CD4-positive, alpha-beta T cell treated with Interleukin-12 subunit alpha and Interleukin-12 subunit beta, for 1 hour (primary cell): ENCODE results near the gene GOLGA8Q.
"Not testable (repeated sequence)": the region's sequence is repeated elsewhere in the genome, so short reads cannot be mapped to it uniquely, and the experiment has no call there.

Experiments used
- DNase-seq: peaks from one replicate; pipeline ENCODE4 v3.0.0-alpha.2; 2020

GOLGA8Q gene

GRCh38 chr15:30551750-30552149, at the start of gene GOLGA8Q:
GOLGA8Q (plus strand) TSS chr15:30552050; CDS start chr15:30552078, 28 bp downstream.
- DNase-seq = not testable (repeated sequence)

- DNase-seq = not testable (repeated sequence)
Observed at GRCh38 chr15:30502904-30503781, 48.7 kb upstream of the GOLGA8Q start.

GRCh38 chr15:30504162-30504843, 47.5 kb upstream of the GOLGA8Q start:
- DNase-seq = not testable (repeated sequence)

- not testable (repeated sequence) for DNase-seq
Observed at GRCh38 chr15:30514545-30514944, 37.3 kb upstream of the GOLGA8Q start.

GRCh38 chr15:30523453-30524243, 28.2 kb upstream of the GOLGA8Q start:
- DNase-seq = not testable (repeated sequence)

GRCh38 chr15:30525912-30526311, 25.9 kb upstream of the GOLGA8Q start:
- DNase-seq = not testable (repeated sequence)

GRCh38 chr15:30529049-30529448, 22.8 kb upstream of the GOLGA8Q start:
- DNase-seq = not testable (repeated sequence)

- peak; percentile 0 for DNase-seq
Observed at GRCh38 chr15:30566949-30567348, 15.1 kb downstream of the GOLGA8Q start.

- not testable (repeated sequence) for DNase-seq
Observed at GRCh38 chr15:30573012-30573491, 21.2 kb downstream of the GOLGA8Q start.

- DNase-seq = not testable (repeated sequence)
Observed at GRCh38 chr15:30579394-30579970, 27.6 kb downstream of the GOLGA8Q start.

- not testable (repeated sequence) for DNase-seq
Observed at GRCh38 chr15:30580716-30581115, 28.9 kb downstream of the GOLGA8Q start.

- DNase-seq = peak; percentile 11
Observed at GRCh38 chr15:30598953-30599352, 47.1 kb downstream of the GOLGA8Q start.

- not testable (repeated sequence) for DNase-seq
Observed at GRCh38 chr15:30603796-30604195, 51.9 kb downstream of the GOLGA8Q start, which contains the start of gene GOLGA8H. GOLGA8H (plus strand) TSS chr15:30604028; CDS start chr15:30604126, 98 bp downstream.
